ENCODE results near the gene MPHOSPH8.
"Not testable (repeated sequence)": the region's sequence is repeated elsewhere in the genome, so short reads cannot be mapped to it uniquely, and the experiment has no call there.

GRCh38 chr13:19635926-19636325, 2.5 kb downstream of the MPHOSPH8 start:
- not testable (repeated sequence) for TF ChIP-seq CTCF, POLR2AphosphoS5 (IDR thresholded peaks at IDR 0.05)

Data from breast epithelium (tissue), 3 donors.